CD4-positive, CD25-positive, alpha-beta regulatory T cell (primary cell): ENCODE results near the gene MRPS26. TPM values are rescaled to one million over a fixed set of nuclear protein-coding genes. Genes with fewer than 3 reads are reported as not detected.

Experiments used
- ATAC-seq, 2 donors: fragments of 150-1000 bp; cut with Tn5 transposase; one replicate each; pipeline ENCODE4 v1.10.0; 2021; ENCODE audit warnings: low read depth in 2 of 2, moderate number of reproducible peaks in 2 of 2, moderate library complexity in 1 of 2
- DNase-seq, 3 donors: peaks; one replicate each; pipeline versions ENCODE4 v3.0.0 to v3.0.0-alpha.2; 2012 to 2022; ENCODE audit warnings: mixed read lengths in 1 of 3
- H3K27ac ChIP-seq: one replicate; pipeline ENCODE4 v1.7.0; 2013; ENCODE audit warnings: mild to moderate bottlenecking, low read length; ENCODE audit not compliant: insufficient read depth, poor library complexity, severe bottlenecking
- H3K27me3 ChIP-seq: one replicate; pipeline ENCODE4 v1.7.0; 2013; ENCODE audit warnings: low read length; ENCODE audit not compliant: control insufficient read depth, insufficient read depth
- H3K36me3 ChIP-seq: one replicate; pipeline ENCODE4 v1.7.0; 2013; ENCODE audit warnings: mild to moderate bottlenecking, low read length, moderate library complexity; ENCODE audit not compliant: control insufficient read depth, insufficient read depth
- H3K4me1 ChIP-seq: 2 replicates; pipeline ENCODE4 v1.7.0; 2013; ENCODE audit warnings: mild to moderate bottlenecking, low read length; ENCODE audit not compliant: insufficient read depth, control insufficient read depth, poor library complexity, severe bottlenecking
- H3K4me3 ChIP-seq: one replicate; pipeline ENCODE4 v1.7.0; 2013; ENCODE audit warnings: low read depth, mild to moderate bottlenecking, low read length, moderate library complexity
- H3K9me3 ChIP-seq, 2 experiments: 1 replicate in 1 of 2; 2 replicates in 1 of 2; pipeline ENCODE4 v1.7.0; 2013; ENCODE audit warnings: low read length in 2 of 2, mild to moderate bottlenecking in 1 of 2, moderate library complexity in 1 of 2; ENCODE audit not compliant: control insufficient read depth in 2 of 2
- H3K27ac Mint-ChIP-seq, 3 donors: one replicate each; pipeline ENCODE4 v1.8.0; 2020 to 2022; ENCODE audit warnings: mild to moderate bottlenecking in 3 of 3, mixed read lengths in 3 of 3, moderate library complexity in 2 of 3
- H3K27me3 Mint-ChIP-seq: one replicate; pipeline ENCODE4 v1.8.0; 2022; ENCODE audit warnings: mild to moderate bottlenecking, mixed read lengths
- H3K36me3 Mint-ChIP-seq: one replicate; pipeline ENCODE4 v1.8.0; 2020; ENCODE audit warnings: mixed read lengths
- H3K4me1 Mint-ChIP-seq, 4 donors: one replicate each; pipeline ENCODE4 v1.8.0; 2020 to 2022; ENCODE audit warnings: mixed read lengths in 4 of 4, mild to moderate bottlenecking in 1 of 4
- H3K4me3 Mint-ChIP-seq, 4 donors: one replicate each; pipeline ENCODE4 v1.8.0; 2020 to 2022; ENCODE audit warnings: mild to moderate bottlenecking in 4 of 4, mixed read lengths in 4 of 4, moderate library complexity in 3 of 4
- H3K9me3 Mint-ChIP-seq, 7 donors: one replicate each; pipeline ENCODE4 v1.8.0; 2020 to 2022; ENCODE audit warnings: mixed read lengths in 7 of 7, mild to moderate bottlenecking in 3 of 7, moderate library complexity in 2 of 7
- polyA plus RNA-seq, 4 donors: library from polyadenylated mRNA; unstranded; fragments of 300-500 nt; fragmentation: Illumina TruSeq; gene quantifications; one replicate each; pipeline ENCODE4 v1.2.3, GENCODE V29; 2021
- total RNA-seq: library from RNA; stranded (reverse); gene quantifications from one replicate; pipeline ENCODE4 v1.2.3, GENCODE V29; 2022

The MRPS26 gene
- total RNA-seq (17.6 TPM), polyA plus RNA-seq (10 to 100 TPM; 69.6 to 78.8 (median 72.7) TPM)

- Histone ChIP-seq H3K4me3 (peak within 1 kb of the TSS; percentile 67), H3K36me3 (peaks cover 17% of the 10 kb centered on the region), H3K9me3 (no peaks in the 10 kb centered on the region), H3K27ac (peak within 1 kb of the TSS; percentile 74), H3K27me3 (no peaks in the 10 kb centered on the region), H3K4me1 (peaks cover 23% of the 10 kb centered on the region)
- Mint-ChIP-seq H3K27ac (peak within 1 kb of the TSS; percentile 83 to 87 (median 86)), H3K4me3 (peak within 1 kb of the TSS; percentile 90 to 95 (median 92)), H3K36me3 (peaks cover 6% of the 10 kb centered on the region), H3K4me1 (peaks cover 10 to 24% (median 15%) of the 10 kb centered on the region in 4 donors), H3K27me3 (no peaks in the 10 kb centered on the region), H3K9me3 (peaks cover 0 to 1% (median 0%) of the 10 kb centered on the region in 7 donors)
- ATAC-seq (peak; percentile 89 to 91), DNase-seq (peak; percentile 64 to 90 (median 76))
Measured at GRCh38 chr20:3045816-3046676, at the start of gene MRPS26. MRPS26 (plus strand) TSS chr20:3046052; CDS start chr20:3046069, 17 bp downstream.

DNA sequence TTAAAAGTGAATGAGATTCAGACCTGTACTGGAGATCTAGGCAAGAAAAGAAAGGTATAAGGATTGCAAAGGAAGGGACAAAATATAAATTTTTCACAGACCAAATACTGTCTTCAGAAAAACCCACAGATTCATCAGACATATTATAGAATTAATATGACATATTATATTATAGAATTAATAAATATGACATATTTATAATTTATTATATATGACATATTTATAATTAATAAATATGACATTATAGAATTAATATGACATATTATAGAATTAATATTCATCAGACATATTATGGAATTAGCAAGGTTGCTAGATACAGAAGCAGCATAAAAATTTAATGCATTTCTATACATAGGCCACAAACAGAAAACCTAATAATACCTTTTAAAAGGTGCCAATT is 47.1 kb upstream of the MRPS26 start:
- peak overlapping the region in 1 of 3 donors; percentile 16 for H3K27ac Mint-ChIP-seq
- peaks cover 34% of the 10 kb centered on the region for H3K36me3 Mint-ChIP-seq

DNA sequence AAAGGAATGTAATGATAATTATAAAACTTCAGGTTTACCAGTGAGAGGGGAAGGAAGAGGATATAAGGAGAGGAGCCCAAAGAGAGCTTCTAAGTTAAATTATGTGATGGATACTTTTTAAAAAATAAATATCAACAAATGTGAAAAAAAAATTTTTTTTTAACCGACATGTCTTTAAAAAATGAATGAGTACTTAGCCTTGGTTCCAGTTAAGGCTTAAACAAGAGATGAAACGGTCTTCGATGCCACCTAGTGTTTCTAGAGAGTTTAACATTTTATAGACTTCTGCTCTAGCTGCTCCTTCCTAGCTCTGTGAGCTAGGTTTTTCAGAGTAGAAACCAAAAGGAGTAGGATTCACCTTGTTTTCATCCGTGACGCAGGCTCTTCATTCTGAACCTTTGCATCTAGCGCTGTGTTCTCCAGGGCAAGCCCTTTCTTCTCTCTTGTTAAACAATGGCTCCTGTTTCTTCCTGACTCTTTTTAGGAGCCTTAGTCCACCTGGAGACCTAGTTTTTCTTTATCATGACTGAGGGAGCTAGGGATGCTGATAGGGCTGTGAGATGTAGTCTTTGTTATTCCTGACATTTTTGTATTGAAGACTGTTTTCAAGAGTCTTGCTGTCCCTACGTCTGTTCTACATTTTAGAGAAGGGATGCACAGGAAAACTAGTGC is 44.9 kb upstream of the MRPS26 start:
- Mint-ChIP-seq H3K9me3 (no peaks in the 10 kb centered on the region), H3K4me1 (peaks cover 0 to 4% (median 1%) of the 10 kb centered on the region in 4 donors), H3K4me3 (no peak overlapping the region), H3K36me3 (peaks cover 22% of the 10 kb centered on the region), H3K27me3 (no peaks in the 10 kb centered on the region), H3K27ac (peak overlapping the region in 1 of 3 donors; percentile 55)
- Histone ChIP-seq H3K27me3 (no peaks in the 10 kb centered on the region), H3K4me1 (no peaks in the 10 kb centered on the region), H3K36me3 (peaks cover 25% of the 10 kb centered on the region), H3K4me3 (no peak overlapping the region), H3K9me3 (no peaks in the 10 kb centered on the region), H3K27ac (no peak overlapping the region)
- DNase-seq (peak in 2 of 3 donors; percentile 60 to 83), ATAC-seq (peak; percentile 55 to 58)

More for the DNA sequence above, 47.1 kb upstream of the MRPS26 start:
- Histone ChIP-seq H3K9me3 (no peaks in the 10 kb centered on the region), H3K36me3 (peaks cover 26% of the 10 kb centered on the region), H3K4me3 (no peak overlapping the region), H3K27ac (no peak overlapping the region), H3K4me1 (no peaks in the 10 kb centered on the region), H3K27me3 (no peaks in the 10 kb centered on the region)
- DNase-seq (no peak), ATAC-seq (no peak)
- H3K4me1 Mint-ChIP-seq = peaks cover 0 to 4% (median 2%) of the 10 kb centered on the region in 4 donors
- H3K9me3 Mint-ChIP-seq = no peaks in the 10 kb centered on the region
- H3K4me3 Mint-ChIP-seq = no peak overlapping the region
- H3K27me3 Mint-ChIP-seq = no peaks in the 10 kb centered on the region

- H3K27me3 Mint-ChIP-seq = no peaks in the 10 kb centered on the region
- H3K9me3 ChIP-seq = no peaks in the 10 kb centered on the region
- no peaks in the 10 kb centered on the region for H3K9me3 Mint-ChIP-seq
- peaks cover 43% of the 10 kb centered on the region for H3K36me3 ChIP-seq
- no peaks in the 10 kb centered on the region for H3K27me3 ChIP-seq
- no peak for ATAC-seq
- peaks cover 21% of the 10 kb centered on the region for H3K36me3 Mint-ChIP-seq
- H3K4me1 Mint-ChIP-seq = peaks cover 0 to 9% (median 4%) of the 10 kb centered on the region in 4 donors
- no peak overlapping the region for H3K4me3 ChIP-seq
- no peak overlapping the region for H3K27ac ChIP-seq
- H3K4me3 Mint-ChIP-seq = no peak overlapping the region
- H3K4me1 ChIP-seq = no peaks in the 10 kb centered on the region
- H3K27ac Mint-ChIP-seq = no peak overlapping the region
- DNase-seq = no peak
Measured at GRCh38 chr20:3003416-3003815, 42.4 kb upstream of the MRPS26 start.

- no peaks in the 10 kb centered on the region for H3K9me3 ChIP-seq
- peak; percentile 58 to 70 for ATAC-seq
- peaks cover 2 to 14% (median 8%) of the 10 kb centered on the region in 4 donors for H3K4me1 Mint-ChIP-seq
- H3K9me3 Mint-ChIP-seq = no peaks in the 10 kb centered on the region
- H3K36me3 ChIP-seq = peaks cover 46% of the 10 kb centered on the region
- no peak overlapping the region for H3K4me3 ChIP-seq
- H3K4me3 Mint-ChIP-seq = no peak overlapping the region
- no peaks in the 10 kb centered on the region for H3K27me3 Mint-ChIP-seq
- H3K36me3 Mint-ChIP-seq = peaks cover 30% of the 10 kb centered on the region
- H3K27me3 ChIP-seq = no peaks in the 10 kb centered on the region
- peak overlapping the region; percentile 4 to 80 (median 30) for H3K27ac Mint-ChIP-seq
- no peak overlapping the region for H3K27ac ChIP-seq
- no peaks in the 10 kb centered on the region for H3K4me1 ChIP-seq
- peak in 1 of 3 donors; percentile 45 for DNase-seq
Measured at GRCh38 chr20:3010985-3011723, 34.7 kb upstream of the MRPS26 start.

- Mint-ChIP-seq H3K36me3 (peaks cover 33% of the 10 kb centered on the region), H3K27me3 (no peaks in the 10 kb centered on the region), H3K27ac (peak overlapping the region in 2 of 3 donors; percentile 4 to 80), H3K9me3 (no peaks in the 10 kb centered on the region), H3K4me3 (no peak overlapping the region), H3K4me1 (peaks cover 2 to 14% (median 9%) of the 10 kb centered on the region in 4 donors)
- H3K9me3 ChIP-seq = no peaks in the 10 kb centered on the region
- DNase-seq = peak in 1 of 3 donors; percentile 46
- H3K27me3 ChIP-seq = no peaks in the 10 kb centered on the region
- H3K4me3 ChIP-seq = no peak overlapping the region
- H3K36me3 ChIP-seq = peaks cover 43% of the 10 kb centered on the region
- peak; percentile 23 to 49 for ATAC-seq
- no peaks in the 10 kb centered on the region for H3K4me1 ChIP-seq
- H3K27ac ChIP-seq = no peak overlapping the region
Measured at GRCh38 chr20:3011752-3012151, 34.1 kb upstream of the MRPS26 start.

- Histone ChIP-seq H3K27ac (no peak overlapping the region), H3K36me3 (peaks cover 33% of the 10 kb centered on the region), H3K27me3 (no peaks in the 10 kb centered on the region), H3K4me1 (no peaks in the 10 kb centered on the region), H3K4me3 (no peak overlapping the region), H3K9me3 (no peaks in the 10 kb centered on the region)
- ATAC-seq (no peak), DNase-seq (no peak)
- Mint-ChIP-seq H3K27me3 (no peaks in the 10 kb centered on the region), H3K4me1 (peaks cover 2 to 14% (median 6%) of the 10 kb centered on the region in 4 donors), H3K36me3 (peaks cover 39% of the 10 kb centered on the region), H3K9me3 (no peaks in the 10 kb centered on the region), H3K4me3 (no peak overlapping the region), H3K27ac (no peak overlapping the region)
Measured at GRCh38 chr20:3013771-3014170, 32.1 kb upstream of the MRPS26 start.
